CD4-positive, alpha-beta T cell treated with Interleukin-15 for 4 hours (primary cell): ENCODE data around the gene TSPY9.
"Not testable (repeated sequence)": the region's sequence is repeated elsewhere in the genome, so short reads cannot be mapped to it uniquely, and the experiment has no call there.

Experiments used
- DNase-seq: peaks from one replicate; pipeline ENCODE4 v3.0.0-alpha.2; 2020; ENCODE audit warnings: low spot score

Gene TSPY9, protein sequence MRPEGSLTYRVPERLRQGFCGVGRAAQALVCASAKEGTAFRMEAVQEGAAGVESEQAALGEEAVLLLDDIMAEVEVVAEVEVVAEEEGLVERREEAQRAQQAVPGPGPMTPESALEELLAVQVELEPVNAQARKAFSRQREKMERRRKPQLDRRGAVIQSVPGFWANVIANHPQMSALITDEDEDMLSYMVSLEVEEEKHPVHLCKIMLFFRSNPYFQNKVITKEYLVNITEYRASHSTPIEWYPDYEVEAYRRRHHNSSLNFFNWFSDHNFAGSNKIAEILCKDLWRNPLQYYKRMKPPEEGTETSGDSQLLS

DNA sequence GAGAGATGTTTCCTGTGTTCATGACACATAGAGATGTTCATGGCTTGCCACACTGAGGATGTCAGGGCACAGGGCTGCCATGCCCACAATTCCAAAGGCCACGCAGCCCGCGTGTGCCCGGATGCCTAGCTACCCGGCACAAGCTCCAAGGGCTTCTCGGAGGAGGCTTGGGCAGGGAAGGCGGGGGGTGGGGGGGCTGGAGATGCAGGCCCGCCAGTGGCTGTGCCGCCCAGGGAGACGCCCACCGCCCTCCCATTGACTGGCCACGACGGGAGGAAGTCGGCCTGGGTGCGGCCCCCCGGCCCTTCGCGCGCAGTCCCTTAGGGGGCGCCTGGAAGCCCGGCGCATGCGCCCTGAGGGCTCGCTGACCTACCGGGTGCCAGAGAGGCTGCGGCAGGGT is at the start of gene TSPY9:
Gene TSPY9, plus strand, starts transcription at position 301 of the 400 bp plus-strand sequence. Its CDS starts 46 bp downstream, at position 347.
- not testable (repeated sequence) for DNase-seq

DNA sequence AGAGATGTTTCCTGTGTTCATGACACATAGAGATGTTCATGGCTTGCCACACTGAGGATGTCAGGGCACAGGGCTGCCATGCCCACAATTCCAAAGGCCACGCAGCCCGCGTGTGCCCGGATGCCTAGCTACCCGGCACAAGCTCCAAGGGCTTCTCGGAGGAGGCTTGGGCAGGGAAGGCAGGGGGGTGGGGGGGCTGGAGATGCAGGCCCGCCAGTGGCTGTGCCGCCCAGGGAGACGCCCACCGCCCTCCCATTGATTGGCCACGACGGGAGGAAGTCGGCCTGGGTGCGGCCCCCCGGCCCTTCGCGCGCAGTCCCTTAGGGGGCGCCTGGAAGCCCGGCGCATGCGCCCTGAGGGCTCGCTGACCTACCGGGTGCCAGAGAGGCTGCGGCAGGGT is 20.4 kb upstream of the TSPY9 start, which contains the start of gene TSPY1:
Gene TSPY1, plus strand, starts transcription at position 301 of the 400 bp plus-strand sequence. Its CDS starts 46 bp downstream, at position 347.
- DNase-seq: not testable (repeated sequence)

DNA sequence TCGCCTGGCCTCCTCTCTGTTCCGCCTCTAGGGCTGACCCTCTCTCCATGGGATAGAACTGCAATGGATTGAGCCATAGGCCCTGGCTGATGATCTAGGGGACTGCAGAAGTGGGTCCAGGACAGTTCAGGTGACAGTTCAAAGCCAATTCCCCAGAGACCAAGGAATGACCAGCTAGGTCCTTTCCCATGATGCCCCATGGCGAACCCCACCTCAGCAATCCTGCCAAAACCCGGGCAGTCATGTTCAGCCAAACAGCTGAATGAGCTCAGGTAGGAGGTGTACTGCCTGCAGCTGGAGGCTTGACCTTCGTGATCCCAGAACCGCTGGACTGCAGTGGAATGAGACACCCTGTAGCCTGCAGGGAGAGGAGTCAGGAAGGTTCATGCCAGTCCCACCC is 17.3 kb downstream of the TSPY9 start:
- DNase-seq: not testable (repeated sequence)

DNA sequence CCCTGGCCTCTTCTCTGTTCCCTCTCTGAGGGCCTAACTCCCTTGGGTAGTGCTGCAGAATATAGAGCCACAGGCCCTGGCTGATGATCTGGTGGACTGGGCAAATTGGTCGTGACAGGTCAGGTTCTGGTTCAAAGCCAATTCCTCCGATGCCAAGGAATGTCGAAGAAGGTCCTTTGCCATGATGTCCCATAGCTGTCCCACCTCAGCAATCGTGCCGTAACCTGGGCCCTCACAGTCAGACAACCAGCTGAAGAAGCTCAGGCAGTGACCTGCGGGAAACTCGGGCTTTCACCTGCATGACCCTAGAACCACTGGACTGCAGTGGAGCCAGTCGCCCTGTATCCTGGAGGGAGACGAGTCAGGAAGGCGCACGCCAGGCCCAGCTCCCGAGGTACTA is 29.2 kb downstream of the TSPY9 start:
- not testable (repeated sequence) for DNase-seq

DNA sequence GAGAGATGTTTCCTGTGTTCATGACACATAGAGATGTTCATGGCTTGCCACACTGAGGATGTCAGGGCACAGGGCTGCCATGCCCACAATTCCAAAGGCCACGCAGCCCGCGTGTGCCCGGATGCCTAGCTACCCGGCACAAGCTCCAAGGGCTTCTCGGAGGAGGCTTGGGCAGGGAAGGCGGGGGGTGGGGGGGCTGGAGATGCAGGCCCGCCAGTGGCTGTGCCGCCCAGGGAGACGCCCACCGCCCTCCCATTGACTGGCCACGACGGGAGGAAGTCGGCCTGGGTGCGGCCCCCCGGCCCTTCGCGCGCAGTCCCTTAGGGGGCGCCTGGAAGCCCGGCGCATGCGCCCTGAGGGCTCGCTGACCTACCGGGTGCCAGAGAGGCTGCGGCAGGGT is 40.5 kb downstream of the TSPY9 start, which contains the start of gene TSPY10:
Gene TSPY10, plus strand, starts transcription at position 301 of the 400 bp plus-strand sequence. Its CDS starts 46 bp downstream, at position 347.
- DNase-seq: not testable (repeated sequence)
